Colonic mucosa (tissue), 4 donors: ENCODE measurements around the gene ELF5. TPM values are rescaled to one million over a fixed set of nuclear protein-coding genes. Genes with fewer than 3 reads are reported as not detected.

Experiments
- DNase-seq: peaks from one replicate; pipeline ENCODE4 v3.0.0-alpha.2; 2020
- H3K27ac ChIP-seq: fragments of 200-600 bp; one replicate; pipeline ENCODE4 v1.8.0; 2021
- H3K27me3 ChIP-seq: fragments of 200-600 bp; one replicate; pipeline ENCODE4 v1.8.0; 2021
- H3K36me3 ChIP-seq: fragments of 200-600 bp; one replicate; pipeline ENCODE4 v1.8.0; 2021
- H3K4me1 ChIP-seq: fragments of 200-600 bp; one replicate; pipeline ENCODE4 v1.8.0; 2021; ENCODE audit warnings: mild to moderate bottlenecking
- H3K4me3 ChIP-seq: fragments of 200-600 bp; one replicate; pipeline ENCODE4 v1.8.0; 2021
- H3K9ac ChIP-seq, 2 donors: one replicate each; pipeline ENCODE4 v1.7.0; 2013; ENCODE audit warnings: control low read depth in 2 of 2, low read depth in 2 of 2, low read length in 2 of 2
- H3K9me3 ChIP-seq: fragments of 200-600 bp; one replicate; pipeline ENCODE4 v1.8.0; 2021
- CTCF ChIP-seq: fragments of 200-600 bp; IDR thresholded peaks from one replicate; pipeline ENCODE4 v1.8.0; 2022; ENCODE audit warnings: antibody characterized with exemption, mild to moderate bottlenecking
- intact Hi-C: fragments of 100-400 bp; cut with DNase I; formaldehyde crosslinking; loops from one replicate; pipeline ENCODE4 v1.14.1; 2022
- total RNA-seq, 2 donors: library from RNA; stranded (reverse); fragmentation: NEBNext Ultra II Directional in 1 of 2; extraction: Animal tissue kit (Norgen Biotek cat#: 25700) in 1 of 2; gene quantifications; one replicate each; pipeline ENCODE4 v1.2.1, GENCODE V29; 2021
- donor health status: healthy.
- donor health status: DM: no; HTN: no; CAD: no.
- donor health status: DM: no; HTN: no; CAD: no.

ELF5 gene
- total RNA-seq, 2 donors from 2014 or later: not detected

GRCh38 chr11:34443136-34443535, 70.5 kb downstream of the ELF5 start:
- H3K27ac ChIP-seq: no peak overlapping the region
- intact Hi-C loops: no loop called here

GRCh38 chr11:34441814-34442213, 71.8 kb downstream of the ELF5 start:
- Histone ChIP-seq H3K4me3 (no peak overlapping the region), H3K9me3 (no peaks in the 10 kb centered on the region), H3K36me3 (no peaks in the 10 kb centered on the region), H3K27ac (no peak overlapping the region), H3K9ac (no peak overlapping the region), H3K4me1 (peaks cover 8% of the 10 kb centered on the region), H3K27me3 (no peaks in the 10 kb centered on the region)
- no peak for TF ChIP-seq CTCF
- intact Hi-C loops: no loop called here
- no peak for DNase-seq

More at GRCh38 chr11:34443136-34443535, 70.5 kb downstream of the ELF5 start:
- DNase-seq: no peak
- H3K27me3 ChIP-seq: no peaks in the 10 kb centered on the region
- no peak overlapping the region for H3K9ac ChIP-seq
- peaks cover 8% of the 10 kb centered on the region for H3K4me1 ChIP-seq
- no peak for TF ChIP-seq CTCF
- no peaks in the 10 kb centered on the region for H3K9me3 ChIP-seq
- no peak overlapping the region for H3K4me3 ChIP-seq
- H3K36me3 ChIP-seq: no peaks in the 10 kb centered on the region

- Histone ChIP-seq H3K9me3 (no peaks in the 10 kb centered on the region), H3K27ac (peak overlapping the region; percentile 91), H3K9ac (peak overlapping the region; percentile 78 to 91), H3K4me1 (peaks cover 8% of the 10 kb centered on the region), H3K27me3 (no peaks in the 10 kb centered on the region), H3K36me3 (no peaks in the 10 kb centered on the region), H3K4me3 (peak overlapping the region; percentile 92)
- DNase-seq: peak; percentile 43
- intact Hi-C loops: no loop called here
- TF ChIP-seq CTCF: no peak
Measured at GRCh38 chr11:34439610-34440198, 73.9 kb downstream of the ELF5 start.

GRCh38 chr11:34438529-34439507, 74.8 kb downstream of the ELF5 start, which contains the start of gene CAT:
CAT (plus strand) TSS chr11:34438934; CDS start chr11:34439014, 80 bp downstream.
- Histone ChIP-seq H3K9me3 (no peaks in the 10 kb centered on the region), H3K27me3 (no peaks in the 10 kb centered on the region), H3K4me3 (peak within 1 kb of the TSS; percentile 92), H3K9ac (peak within 1 kb of the TSS; percentile 78 to 91), H3K4me1 (peaks cover 8% of the 10 kb centered on the region), H3K36me3 (no peaks in the 10 kb centered on the region), H3K27ac (peak within 1 kb of the TSS; percentile 91)
- peak; percentile 99 for DNase-seq
- no peak for TF ChIP-seq CTCF
- intact Hi-C loops: no loop called here

GRCh38 chr11:34437224-34438125, 76.1 kb downstream of the ELF5 start:
- H3K4me3 ChIP-seq: peak overlapping the region; percentile 92
- no peaks in the 10 kb centered on the region for H3K36me3 ChIP-seq
- peaks cover 8% of the 10 kb centered on the region for H3K4me1 ChIP-seq
- no peak overlapping the region for H3K27ac ChIP-seq
- no peak overlapping the region for H3K9ac ChIP-seq
- no peak for DNase-seq
- H3K27me3 ChIP-seq: no peaks in the 10 kb centered on the region
- intact Hi-C loops: no loop called here
- TF ChIP-seq CTCF: no peak
- no peaks in the 10 kb centered on the region for H3K9me3 ChIP-seq
